DMS79 treated with DMSO at 0.1 percent for 48 hours (cell line): ENCODE data around the gene LMTK2.
"Not testable (repeated sequence)": the region's sequence is repeated elsewhere in the genome, so short reads cannot be mapped to it uniquely, and the experiment has no call there.

Source experiments
- DNase-seq: peaks from one replicate; lab custom pipeline; 2025; lab: John Stamatoyannopoulos, UW

LMTK2 gene

DNA sequence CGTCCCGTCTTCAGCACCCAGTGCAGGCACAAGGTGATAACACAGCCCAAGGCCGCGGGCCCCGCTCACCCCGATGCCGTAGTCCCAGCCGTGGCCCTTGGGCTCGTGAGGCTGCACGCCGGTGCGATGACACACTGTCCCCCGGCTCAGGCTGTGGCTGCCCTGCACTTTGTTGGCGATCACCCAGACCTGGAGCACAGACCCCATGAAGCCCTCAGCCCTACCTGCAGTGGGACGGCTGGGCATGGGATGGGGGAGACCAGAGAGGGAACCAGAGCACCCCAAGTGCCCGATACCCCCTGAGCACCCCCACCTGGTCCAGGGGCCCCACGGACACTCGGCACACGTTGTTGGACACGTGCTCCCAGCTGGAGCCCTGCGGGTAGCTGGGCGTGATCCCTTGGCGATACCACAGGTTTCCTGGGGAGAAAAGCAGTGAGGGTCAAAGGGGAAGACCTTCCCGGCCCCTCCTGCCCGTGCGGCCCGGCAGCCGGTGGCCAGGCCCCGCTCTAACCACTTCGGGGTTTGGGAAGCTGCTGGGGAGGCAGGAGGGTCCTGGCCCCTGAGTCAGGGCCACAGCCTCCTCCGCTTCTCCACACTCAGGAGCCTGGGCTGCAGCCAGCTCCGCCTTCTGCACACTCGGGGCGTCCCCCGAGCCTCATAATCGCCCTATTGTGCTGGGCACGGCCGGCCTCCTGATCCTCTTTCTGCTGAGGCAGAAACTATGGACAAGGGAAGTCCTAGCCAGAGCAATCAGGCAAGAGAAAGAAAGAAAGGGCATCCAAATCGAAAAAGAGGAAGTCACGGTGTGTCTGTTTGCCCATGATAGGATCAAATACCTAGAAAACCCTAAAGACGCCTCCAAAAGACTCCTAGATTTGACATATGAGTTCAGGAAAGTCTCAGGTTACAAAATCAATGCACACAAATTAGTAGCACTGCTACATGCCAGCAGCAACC is 111.2 kb downstream of the LMTK2 start:
- no peak for DNase-seq

DNA sequence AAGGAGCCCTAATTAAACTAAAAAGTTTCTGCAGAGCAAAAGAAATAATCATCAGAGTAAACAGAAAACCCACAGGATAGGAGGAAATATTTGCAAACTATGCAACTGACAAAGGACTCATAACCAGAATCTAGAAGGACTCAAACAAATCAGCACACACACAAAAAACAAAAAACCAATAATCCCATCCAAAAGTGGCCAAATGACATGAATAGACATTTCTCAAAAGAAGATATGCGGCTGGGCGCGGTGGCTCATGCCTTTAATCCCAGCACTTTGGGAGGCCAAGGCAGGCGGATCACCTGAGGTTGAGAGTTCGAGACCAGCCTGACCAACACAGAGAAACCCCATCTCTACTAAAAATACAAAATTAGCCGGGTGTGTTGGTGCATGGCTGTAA is 112.7 kb downstream of the LMTK2 start:
- not testable (repeated sequence) for DNase-seq

DNA sequence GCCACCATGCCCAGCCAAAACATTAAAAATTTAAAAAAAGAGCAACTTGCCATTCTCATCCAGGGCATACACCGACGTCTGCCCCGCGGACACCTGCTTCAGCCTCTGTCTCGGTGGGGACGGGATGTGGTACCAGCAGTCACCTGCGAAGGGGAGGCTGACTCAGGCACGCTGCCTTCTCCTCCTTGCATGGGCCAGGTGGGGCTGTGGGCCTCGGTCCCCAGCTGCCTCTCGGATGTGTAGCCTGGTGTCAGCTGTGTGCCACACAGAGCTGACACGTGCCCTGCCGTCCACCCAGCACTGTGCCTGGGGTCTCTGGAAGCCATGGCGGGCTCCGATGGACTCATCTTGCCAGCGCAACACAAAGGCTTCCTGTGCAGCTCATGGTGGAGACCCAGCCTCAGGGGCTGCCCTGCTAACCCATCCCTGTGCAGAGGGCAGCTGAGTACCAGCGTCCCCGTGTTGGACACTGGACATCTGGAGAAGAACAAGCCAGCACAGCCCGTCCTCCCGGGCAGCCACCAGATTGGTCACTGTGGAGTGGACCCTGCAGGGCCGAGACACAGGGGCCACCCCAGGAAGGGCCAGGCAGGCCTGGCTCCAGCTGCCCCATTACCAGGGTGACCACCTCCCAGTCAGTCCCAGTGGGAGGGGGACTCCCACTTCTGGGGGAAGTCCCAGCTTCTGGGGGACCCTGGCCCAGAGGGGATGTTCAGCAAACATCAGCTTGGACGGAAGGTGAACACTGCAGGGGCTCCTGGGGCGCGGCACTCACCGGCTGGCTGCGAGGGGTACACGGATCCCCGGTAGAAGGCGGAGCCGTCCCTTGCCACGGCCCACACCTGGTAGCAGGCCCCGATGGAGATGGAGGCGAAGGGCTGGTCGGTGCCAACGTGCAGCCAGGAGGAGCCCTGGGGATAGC is 115.2 kb downstream of the LMTK2 start:
- DNase-seq = no peak

DNA sequence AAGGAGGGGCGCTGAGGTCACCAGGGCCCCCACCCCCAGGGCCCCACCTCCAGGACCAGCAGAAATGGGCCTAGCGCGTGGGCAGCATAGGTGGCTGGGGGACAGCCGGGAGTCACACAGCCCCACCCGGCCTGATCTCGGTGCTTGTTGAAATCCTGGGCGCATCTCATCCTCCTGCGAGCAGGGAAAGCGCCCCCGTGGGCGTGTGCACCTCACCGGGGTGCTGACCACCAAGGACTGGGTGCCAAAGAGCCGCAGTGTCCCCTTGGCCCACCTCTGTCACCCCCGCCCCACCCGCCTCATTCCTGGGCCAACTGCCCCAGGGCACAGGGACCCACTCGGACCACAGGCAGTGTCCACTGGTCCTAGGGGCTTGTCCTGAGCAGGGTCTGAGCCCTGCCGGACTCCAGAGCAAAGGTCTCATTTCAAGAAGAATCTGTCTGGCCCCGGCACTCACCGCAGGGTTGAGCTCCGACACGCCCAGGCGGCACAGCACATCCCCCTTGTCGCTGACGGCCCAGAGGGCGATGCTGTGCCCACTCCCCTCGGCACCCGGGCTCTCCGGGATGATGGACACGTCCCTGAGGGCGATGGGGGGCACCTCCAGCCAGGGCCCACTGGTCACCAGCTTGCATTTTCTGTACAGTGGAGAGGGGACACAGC is 116.0 kb downstream of the LMTK2 start:
- no peak for DNase-seq

DNA sequence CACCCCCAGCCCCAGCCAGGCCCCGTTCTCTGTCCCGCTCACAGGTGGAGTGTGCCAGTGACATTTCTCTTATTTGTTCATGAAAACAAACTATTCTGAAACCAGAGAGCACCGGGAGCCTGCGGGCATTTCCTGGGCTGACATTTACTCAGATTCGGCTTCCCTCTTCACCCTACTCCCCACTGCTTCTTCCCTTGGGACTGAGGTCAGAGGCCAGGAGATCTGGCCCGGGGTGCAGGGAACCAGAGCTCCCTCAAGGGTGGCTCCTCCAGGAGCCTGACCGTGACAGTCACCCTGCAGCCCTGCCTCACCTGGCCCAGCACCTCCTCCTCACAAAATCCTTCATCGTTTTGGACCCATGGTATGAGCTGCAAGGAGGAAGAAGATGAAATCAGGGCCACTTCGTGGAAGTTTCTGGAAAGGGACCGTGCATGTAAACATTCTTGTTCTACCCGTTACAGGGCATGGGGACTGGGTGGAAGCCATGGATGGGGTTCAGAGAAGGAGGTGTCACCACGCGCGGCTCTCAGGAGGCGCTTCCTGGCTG is 116.8 kb downstream of the LMTK2 start:
- DNase-seq = no peak

DNA sequence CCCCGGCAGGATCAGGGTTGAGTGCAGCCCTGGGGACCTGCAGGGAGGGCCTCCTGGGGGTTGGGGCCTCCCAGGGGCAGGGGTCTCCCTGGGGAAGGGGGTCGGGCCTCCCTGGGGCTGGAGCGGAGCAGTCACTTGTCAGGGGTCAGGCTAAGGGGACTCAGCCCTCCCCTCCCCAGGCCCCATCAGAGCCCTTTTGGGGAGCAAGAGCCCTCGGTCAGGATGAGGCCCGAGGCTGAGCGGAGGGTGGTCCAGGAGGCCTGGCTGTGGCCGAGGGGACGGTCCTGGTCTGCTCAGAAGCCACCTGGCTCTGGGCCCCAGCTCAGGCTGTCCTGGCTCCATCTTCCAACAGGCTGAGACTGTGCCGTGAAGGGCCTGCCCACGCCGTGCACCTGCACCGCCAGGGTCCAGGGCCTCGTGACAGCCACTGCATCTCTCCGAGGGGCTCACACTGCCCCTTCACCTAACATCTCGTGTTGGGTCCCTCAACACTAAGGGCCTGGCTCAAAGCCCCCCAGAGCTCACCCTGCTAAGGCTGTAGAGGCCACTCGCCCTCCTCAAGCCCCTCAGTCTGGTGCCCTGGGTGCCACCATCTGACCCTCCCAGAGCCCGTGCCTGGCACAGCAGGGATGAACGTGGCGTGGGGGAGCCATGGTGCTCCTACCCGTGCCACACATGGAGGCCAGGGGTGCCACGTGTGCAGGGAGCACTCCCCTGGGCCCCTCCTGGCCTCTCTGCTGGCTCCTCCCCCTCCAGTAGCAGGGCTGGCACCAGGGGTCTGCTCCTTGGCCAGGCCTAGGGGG is 117.4 kb downstream of the LMTK2 start:
- DNase-seq = no peak

DNA sequence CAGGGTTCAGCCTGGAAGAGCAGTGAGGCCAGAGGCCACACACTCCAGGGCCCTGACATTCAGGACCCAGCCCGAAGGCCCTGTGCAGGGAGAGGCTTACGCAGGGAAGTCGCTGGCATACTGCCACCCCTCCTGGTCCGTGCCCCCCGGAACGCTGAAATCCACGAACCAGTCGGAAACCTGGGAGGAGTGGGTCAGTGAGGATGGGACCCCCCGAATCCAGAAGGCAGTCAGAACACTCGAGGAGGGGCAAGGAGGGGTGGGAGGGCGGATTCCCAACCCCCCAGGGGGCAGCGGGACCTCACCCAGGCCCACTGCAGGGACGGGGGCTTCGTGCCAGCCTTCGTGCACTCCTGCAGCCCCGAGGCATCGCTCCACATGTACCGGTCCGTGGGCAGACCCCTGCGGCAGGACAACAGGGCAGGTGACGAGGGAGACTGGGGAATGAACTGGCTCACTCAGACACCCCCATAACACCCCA is 118.1 kb downstream of the LMTK2 start:
- DNase-seq = no peak

DNA sequence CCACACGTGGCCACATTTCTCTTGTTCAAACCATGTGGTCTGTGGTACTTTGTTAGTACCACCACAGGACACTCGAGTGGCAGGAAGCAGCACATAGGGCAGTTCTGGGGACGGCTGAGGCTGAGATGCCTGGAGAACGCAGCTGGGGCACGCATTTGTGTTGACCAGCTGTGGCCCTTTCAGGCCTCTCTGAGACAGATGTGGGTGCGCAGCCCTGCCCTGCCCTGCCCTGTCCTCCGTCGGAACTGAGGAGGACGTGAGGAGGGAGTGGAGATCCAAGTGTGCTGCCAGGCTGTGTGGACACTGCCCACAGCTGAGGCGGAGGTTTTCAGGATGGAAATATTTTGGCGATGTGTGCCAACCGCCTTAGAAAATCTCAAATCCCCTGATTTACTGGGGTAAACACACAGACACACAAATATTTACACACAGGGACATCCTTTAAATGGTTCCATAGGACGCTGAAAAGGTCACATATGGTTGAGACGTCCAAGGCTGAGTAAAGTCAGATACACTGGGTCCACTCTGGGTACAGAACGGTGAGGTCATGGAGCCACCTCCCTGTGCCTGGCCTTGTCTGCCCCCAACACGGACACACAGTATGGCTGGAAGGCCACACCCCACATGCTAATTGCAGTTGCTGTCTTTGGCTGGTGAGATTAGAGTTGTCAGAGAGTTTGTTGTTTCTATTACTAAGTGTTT is 119.4 kb downstream of the LMTK2 start:
- DNase-seq = no peak

DNA sequence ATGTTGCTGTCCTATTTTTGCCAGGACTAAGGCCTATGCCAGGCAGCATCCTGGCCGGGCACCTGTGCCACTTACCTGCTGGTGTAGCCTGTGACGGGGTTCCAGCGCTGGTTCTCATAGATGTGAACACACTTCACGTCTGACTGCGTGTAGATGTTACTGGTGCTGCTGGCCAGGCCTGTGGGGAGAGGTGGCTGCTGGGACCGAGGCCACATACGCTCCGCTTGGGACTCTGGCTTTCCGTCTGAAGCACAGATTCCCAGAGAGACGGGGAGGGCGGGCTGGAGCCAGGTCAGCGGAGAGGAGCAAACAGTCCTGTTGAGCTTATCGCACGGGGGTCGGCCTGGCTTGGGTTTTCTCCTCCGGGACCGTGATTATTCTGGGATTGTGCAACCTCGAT is 121.3 kb downstream of the LMTK2 start:
- no peak for DNase-seq

DNA sequence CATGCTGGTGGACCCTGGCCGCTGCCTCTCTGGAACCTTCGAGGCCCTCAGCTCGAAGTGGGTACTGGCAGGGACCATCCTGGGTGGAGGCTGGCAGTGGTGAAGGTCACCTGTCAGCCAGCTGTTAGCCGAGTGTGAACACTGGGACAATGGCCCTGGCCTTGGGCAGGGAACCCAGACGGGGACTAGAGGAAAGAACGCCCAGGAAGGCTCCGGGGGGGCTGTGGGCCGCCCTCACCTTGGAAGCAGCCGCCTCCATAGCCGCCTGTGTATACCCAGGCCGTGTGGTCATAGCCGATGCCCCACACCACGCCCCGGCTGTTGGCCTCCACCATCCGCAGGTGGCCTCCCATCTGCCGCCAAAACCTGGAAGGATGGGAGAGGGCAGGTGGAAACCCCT is 122.1 kb downstream of the LMTK2 start:
- DNase-seq = no peak

DNA sequence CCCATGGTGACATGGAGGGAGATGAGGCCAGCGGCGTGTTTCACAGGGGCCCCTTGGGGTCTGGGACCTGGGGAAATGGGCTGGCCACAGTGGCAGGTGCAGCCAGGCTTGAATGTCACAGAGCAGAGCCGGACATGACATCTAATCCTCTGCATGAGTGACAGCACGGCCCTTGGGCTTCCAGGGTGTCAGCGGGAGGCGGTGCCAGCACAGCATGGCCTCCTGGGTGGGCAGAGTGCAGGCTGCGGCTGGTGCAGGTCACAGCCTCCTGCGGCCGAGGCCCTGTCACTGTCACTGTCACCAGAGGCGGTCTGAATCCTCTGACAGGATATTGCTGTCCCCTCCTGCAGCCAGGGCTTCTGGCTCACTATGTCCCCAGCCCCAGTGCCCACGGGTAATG is 122.8 kb downstream of the LMTK2 start:
- DNase-seq = no peak

DNA sequence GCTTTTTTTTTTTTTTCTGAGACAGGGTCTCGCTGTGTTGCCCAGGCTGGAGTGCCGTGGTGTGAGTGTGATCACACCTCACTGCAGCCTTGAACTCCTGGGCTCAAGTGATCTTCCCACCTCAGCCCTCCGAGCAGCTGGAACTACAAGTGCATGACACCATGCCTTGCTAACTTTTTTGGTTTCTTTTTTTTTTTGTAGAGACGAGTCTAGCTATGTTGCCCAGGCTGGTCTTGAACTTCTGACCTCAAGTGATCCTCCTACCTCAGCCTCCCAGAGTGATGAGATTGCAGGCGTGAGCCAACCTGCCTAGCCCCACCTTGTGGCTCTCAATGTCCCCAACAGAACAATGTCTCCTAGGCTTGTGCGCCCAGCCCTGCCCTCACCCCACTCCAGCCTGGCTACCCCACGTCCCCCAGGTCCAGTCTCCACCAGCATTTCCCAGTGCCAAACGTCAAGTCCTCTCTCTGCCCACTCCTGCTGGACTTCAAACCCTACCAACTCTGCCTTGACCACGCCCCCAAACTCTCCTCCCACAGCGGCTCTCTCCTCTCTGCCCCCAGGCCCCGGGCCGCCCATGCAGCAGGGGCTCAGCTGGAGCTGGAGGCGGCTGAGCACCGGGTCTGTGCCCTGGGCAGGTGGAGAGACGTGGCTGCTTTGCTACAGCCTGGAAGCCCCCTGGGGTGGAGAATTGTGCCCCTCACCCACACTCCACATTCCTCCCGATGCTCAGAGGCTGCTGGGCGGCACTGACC is 123.5 kb downstream of the LMTK2 start:
- DNase-seq = no peak

DNA sequence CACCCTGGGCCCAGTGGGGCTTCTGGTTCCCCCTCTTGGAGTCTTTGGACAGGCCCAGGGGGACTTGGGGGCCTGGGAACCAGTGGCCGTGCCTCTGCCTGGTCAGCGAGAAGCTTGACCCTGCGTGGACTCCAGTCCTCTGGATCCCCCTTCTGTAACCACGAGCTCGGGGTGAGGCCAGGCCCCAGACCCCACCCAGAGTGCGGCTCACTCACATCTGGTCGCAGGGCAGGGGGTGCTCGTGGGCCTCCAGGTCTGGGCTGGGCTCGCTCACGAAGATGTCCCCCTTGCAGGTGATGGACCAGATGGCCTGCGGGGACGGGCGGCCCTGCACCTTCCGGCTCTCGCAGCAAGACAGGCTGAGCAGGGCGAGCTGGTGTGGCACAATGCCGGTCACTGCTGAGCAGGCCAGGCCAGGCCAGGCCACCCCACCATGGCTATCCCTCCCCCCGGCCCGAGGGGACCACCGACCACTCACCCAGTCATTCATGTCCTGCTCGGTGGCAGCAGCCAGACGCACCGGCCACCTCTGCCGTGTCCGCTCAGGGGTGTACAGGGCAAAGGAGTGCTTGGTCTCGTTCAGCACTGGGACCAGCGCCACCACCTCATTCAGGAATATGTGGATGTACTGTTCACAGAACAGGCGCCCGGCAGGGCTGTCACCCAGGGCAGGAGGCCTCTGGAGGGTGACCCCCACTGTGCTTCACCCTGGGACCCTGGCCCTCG is 124.2 kb downstream of the LMTK2 start:
- DNase-seq = no peak

DNA sequence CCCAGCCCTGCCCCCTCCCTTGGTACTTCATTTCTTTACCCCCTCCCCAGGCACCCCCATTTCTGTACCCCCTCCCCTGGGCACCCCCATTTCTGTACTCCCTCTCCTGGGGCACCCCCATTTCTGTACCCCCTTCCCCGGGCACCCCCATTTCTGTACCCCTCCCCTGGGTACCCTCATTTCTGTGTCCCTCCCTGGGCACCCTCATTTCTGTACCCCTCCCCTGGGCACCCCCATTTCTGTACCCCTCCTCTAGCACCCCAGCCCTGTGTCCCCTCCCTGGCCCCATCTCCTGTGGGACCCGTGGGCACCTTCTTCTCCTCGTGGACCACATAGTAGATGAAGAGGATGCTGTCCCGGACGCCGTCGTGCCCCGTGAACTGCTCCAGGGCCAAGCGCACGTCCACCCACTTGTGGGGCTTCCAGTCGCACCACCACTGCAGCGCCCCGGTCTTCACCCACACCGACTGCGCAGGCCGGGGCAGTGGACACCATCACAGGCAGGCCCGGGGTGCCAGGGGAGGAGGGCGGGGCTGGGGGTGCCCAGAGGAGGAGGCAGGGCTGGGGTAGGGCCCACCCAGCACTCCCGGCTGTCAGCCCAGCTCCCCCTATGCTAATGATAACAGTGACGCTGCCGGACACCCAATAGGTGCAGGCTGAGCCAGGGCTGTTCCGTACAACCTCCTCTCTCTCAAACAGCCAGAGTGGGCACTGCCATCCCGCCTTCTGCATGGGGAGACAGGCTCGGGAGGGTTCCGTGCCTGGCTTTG is 125.0 kb downstream of the LMTK2 start:
- DNase-seq = no peak

DNA sequence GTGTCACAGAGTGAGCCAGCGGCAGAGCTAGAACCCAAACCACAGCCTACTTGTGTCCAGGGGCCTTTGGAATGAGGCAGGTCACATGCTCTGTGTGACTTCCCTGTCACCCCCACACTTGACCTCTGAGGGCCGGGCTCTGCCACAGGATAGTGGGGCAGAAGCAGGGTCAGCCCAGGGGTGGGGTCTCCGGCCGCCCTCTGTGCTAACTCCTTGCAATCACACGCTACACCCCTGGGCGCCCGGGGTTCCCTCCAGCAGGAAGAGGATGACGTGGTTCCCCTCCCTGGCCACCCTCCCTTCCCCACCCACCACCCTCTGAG is 125.6 kb downstream of the LMTK2 start:
- DNase-seq = no peak

DNA sequence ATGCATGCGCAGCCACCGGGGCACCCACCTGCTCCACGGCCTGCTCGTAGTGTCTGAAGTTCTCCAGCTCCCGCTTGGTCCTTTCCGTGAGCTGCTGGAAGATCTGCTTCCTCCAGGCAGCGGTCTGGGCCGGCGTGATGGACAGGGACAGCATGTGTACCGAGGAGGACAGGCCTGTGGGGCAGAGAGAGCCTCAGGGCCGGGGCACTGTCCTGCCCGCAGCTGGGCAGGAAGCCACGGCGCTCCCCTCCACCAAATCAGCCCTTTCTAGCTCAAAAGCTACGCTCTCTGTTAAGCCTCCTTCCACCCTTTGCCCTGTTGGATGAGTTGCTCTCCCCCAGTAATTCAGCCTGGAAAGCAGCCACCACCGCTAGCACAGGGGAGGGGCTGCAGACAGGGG is 126.1 kb downstream of the LMTK2 start:
- no peak for DNase-seq

DNA sequence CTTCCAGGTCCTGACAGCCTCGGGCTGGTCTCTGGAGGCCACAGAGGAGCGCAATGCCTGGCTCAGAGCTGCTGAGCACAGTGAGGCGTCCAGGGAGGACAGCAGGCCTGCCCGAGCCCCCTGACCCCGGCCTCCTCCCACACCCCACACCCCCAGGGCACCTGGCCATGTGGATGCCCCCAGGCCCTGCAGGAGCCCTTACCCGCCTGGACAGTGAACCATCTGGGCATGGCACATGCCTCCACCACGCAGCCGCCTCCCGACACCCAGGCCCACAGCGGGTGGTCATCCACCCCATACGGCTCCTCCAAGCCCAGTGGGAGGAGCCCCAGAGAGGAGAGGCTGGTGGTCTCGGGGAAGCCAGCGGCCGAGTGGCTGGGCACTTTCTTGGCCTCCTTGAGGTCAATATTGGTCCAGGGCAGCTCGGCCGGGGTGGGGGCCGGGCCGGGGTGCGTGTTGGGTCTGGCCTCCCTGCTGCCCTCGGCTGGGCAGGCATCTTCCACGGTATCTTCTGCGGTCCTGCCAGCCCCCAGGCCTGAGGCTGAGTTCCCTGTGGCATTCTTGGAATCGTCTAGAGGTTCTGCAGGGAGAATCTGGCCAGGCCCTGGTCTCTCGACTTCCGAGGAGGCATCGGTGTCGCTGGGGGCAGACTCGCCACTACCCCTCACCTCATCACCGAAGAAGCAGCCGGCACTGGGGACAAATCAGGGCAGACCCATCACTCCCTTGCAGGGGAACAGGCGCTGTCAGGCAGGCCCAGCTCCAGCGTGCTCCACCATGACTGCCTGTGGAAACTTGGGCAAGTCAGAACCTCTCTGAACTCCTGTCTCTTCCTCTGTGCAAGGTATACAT is 126.8 kb downstream of the LMTK2 start:
- DNase-seq = no peak
